Inflammatory macrophage treated with lipopolysaccharide for 4 hours (primary cell): ENCODE data around the gene RPAP2.
"Not testable (repeated sequence)": the region's sequence is repeated elsewhere in the genome, so short reads cannot be mapped to it uniquely, and the experiment has no call there.

Experiments used
- DNase-seq: peaks from one replicate; pipeline ENCODE4 v3.0.0-alpha.2; 2020

Gene RPAP2

DNA sequence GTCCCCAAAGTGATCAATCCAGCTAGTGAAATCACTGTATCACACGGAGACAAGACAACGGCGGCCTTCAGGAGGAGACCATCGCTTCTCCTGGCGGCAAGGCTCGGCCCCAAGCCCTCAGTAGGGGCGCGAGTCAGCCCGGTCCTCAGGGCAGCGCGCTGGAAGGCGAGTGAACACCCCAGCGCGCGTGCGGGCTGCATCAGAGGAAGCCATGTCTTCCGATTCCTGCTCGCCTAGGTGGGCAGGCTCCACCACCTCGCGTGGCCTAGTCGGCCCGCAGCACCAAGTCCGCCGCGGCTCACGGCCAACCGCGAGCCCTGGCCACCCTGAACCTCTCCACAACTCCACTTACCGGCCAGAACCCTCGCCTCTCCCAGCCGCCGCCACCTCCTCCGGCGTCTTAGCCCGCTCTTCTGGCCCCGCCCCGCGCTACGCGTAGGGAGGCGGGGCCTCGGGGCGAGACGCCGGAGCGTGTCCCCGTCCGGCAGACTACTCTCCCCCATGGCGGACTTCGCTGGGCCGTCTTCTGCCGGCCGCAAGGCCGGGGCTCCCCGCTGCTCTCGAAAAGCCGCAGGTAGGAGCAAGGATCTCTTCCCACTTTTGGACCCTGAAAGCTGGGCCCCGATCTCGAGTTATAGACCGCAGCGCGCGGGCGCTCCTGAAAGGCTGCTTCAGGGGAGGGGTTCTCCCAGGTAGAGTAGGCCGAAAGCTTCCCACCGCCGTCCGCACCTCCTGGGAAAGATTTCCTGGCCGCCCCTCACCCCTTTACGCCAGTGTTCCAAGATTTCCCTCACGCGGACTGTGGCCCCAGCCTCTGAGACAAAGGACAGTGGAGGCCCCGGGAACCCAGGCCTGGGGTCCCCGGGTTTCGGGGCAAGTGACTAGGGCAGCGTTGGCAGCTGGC is at the start of gene RPAP2, which contains the start of gene GLMN:
RPAP2 (plus strand) TSS at position 487 of the 904 bp plus-strand sequence; CDS start at position 502, 15 bp downstream.
GLMN (minus strand) TSS at position 415 of the 904 bp plus-strand sequence. CDS start 988 bp downstream, outside the sequence.
- DNase-seq = peak; percentile 86

GRCh38 chr1:92254714-92255113 is 44.1 kb upstream of the RPAP2 start:
- DNase-seq = not testable (repeated sequence)

DNA sequence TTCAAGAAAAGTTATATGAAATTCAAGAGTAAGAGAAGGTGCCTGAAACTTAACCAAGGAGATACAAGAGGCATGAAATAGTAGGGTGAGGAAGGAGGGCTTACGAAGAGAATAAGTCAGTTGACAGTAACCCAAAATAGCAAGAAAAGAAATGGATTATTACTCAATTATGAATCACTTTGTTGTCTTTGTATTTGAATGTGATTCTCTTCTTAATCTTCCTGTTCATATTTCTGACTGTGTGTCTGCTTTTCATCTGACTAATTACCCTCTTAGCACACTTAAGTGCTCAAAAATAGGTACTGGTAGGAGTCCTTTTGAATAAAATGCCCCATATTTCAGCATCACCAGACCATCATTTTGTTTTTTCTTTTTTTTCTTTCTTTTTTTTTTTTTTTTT is 39.5 kb upstream of the RPAP2 start:
- DNase-seq = no peak

GRCh38 chr1:92262516-92262915 is 36.3 kb upstream of the RPAP2 start:
- no peak for DNase-seq

- no peak for DNase-seq
Measured at GRCh38 chr1:92273039-92273438, 25.8 kb upstream of the RPAP2 start.

DNA sequence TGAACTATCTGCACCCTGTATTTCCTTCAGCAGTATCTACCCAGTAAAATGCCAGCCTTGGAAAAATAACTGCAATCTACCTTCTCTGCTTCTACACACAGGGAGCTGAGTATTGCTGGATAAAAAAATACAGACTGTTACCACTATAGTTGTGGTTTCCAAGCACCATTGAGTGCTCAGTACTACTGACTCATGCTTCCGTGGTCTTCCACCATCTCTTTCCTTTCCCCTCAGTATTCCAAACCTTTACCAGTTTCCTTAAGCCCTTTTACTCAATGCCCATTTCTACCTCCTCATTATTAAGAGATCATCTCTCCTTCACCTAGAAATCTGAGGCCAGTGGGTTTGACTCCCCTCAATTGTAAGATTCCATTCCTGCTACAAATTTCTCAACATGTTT is 23.9 kb upstream of the RPAP2 start:
- DNase-seq = no peak

- DNase-seq = no peak
Measured at GRCh38 chr1:92276082-92276481, 22.8 kb upstream of the RPAP2 start.

- no peak for DNase-seq
Measured at GRCh38 chr1:92277105-92277723, 21.6 kb upstream of the RPAP2 start.

- DNase-seq = not testable (repeated sequence)
Measured at GRCh38 chr1:92279781-92280180, 19.1 kb upstream of the RPAP2 start.

- not testable (repeated sequence) for DNase-seq
Measured at GRCh38 chr1:92281411-92281810, 17.4 kb upstream of the RPAP2 start.

- DNase-seq = peak; percentile 48
Measured at GRCh38 chr1:92291372-92291999, 7.4 kb upstream of the RPAP2 start.

GRCh38 chr1:92298213-92298572 is 666 bp upstream of the RPAP2 start:
- DNase-seq = no peak

DNA sequence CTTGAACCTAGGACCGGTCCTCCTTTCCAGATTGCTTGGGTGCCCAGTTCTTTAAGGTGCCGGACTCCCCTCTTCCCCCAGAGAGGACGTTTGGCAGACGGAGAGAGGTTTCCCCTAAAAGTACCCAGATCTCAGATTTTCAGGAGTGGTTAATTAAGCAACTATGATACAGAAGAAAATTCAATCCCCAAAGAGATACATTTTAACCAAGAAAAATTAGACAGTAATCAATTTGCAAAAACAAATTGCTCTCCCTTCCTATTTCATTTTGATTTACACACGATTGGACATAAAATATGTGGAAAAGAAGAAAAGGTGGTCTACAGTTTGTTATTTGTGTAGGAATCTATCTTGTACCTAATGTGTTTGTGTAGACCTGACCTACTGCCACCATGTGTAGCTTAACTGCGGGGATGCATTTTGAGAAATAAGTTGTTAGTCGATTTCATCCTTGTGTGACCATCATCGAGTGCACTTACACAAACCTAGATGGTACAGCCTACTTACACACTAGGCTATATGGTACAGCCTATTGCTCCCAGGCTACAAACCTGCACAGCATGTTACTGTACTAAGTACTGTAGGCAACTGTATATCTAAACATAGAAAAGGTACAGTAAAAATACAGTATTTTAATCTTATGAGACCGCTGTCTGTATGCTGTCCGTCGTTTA is 755 bp downstream of the RPAP2 start:
- DNase-seq = peak; percentile 4

DNA sequence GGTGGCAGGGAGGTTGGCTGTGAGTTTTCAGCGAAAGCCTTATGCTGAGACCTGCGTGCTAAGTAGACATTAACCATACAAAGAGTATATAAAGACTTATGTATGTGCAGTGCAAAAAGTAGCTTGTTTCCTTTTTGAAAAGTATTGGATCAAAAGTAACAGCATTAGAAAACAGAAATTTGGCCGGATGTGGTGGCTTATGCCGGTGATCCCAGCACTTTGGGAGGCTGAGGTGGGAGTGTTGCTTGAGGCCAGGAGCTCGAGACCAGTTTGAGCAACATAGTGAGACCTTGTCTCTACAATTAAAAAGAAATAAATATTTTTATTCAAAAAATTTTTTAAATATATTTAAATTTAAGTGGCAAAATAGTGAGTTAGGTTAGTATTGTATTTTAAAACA is 2.2 kb downstream of the RPAP2 start:
- no peak for DNase-seq

- no peak for DNase-seq
Measured at GRCh38 chr1:92306020-92306419, 7.2 kb downstream of the RPAP2 start.

DNA sequence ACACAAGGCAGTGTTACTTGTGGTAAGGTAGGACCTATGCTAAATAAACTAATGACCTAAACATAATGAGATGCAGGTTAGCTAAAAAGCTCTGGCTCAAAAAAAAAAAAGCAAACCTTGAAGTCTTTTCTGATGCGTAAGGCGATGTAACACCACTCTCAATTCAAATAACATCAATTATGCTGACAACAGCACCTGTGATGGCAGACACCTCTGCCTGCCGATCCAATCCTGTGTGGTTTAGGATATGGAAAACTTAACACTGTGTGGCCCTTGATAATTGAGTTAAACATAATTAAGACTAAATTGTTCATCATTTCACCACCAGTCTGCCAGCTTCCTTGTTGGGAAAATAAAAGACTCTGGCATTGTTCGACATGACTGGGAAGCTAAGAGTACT is 9.1 kb downstream of the RPAP2 start:
- DNase-seq = no peak

DNA sequence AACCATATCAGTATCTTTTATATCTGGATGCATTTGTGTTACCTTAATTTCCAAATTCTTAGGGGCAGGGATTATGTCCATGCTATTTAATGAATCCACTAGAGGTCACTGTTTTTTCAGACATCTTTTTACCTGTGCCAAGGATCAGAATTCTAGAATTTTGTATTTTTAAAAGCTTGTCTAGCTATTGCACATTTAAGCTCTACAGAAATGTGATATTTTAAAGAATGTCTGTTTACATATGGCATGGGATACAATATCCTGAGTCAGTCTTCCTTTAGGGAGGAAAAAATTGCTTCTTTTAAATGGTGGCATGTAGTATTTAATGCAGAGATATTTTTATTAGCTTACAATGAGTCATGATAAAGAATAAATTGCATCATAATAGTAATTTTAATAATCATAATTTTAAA is 11.3 kb downstream of the RPAP2 start:
- peak; percentile 37 for DNase-seq

DNA sequence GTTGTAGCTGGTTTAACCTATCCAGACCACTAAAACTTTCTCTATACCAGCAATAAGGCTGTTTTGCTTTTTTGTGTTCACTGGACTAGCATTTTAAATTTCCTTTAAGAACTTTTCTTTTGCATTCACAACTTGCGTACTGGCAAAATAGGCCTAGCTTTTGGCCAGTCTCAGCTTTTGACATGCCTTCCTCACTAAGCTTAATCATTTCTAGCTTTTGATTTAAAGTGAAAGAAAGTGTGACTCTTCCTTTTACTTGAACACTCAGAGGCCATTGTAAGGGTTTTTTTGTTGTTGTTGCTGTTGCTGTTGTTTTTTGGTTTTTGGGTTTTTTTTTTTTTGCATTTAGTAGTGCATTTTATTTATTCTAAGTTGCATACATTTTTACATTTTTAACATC is 15.2 kb downstream of the RPAP2 start:
- DNase-seq = no peak

GRCh38 chr1:92315766-92316599 is 17.1 kb downstream of the RPAP2 start:
- DNase-seq = no peak

DNA sequence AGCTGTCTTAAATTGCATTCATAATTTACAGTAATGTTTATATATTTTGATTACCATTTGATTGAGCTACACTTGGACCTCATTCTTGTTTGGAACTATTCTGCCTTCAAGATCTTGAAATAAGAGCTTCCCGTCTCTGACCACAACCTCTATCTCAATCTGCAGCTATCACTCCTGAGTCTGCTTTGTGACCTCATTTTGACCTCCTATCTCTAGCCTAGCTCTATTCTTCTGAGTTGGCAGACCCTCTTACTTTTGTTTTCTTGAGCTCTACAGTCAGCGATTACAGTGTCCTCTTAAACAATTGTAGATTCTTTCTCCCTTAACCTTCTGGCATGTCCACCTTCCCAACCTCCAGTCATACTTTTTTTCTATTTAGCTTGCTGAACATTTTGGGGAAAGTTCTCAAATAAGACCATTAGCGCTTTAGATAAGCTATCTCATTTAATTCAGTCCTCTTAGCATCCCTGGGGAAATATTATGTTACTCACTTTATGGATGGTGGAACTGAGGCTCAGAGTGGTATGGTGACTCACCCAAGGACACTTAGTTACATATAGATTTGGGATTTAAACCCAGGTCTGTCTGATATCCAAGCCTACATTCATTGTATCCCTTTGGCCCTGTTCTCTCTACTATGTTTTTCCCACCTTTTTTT is 19.1 kb downstream of the RPAP2 start:
- no peak for DNase-seq
